Astrocyte (in vitro differentiated cells and primary cell): Measurements from ENCODE around the gene CIDEA. TPM values are rescaled to one million over a fixed set of nuclear protein-coding genes. Genes with fewer than 3 reads are reported as not detected.

Experiments
- DNase-seq: peaks from one replicate; pipeline ENCODE4 v3.0.0-alpha.2; 2010; ENCODE audit warnings: low read depth
- FAIRE-seq: peaks from 2 replicates; lab custom pipeline; 2011; peaks lifted over from hg19 to GRCh38; lab: Jason Lieb, UNC
- H2AFZ ChIP-seq: 2 replicates; pipeline ENCODE4 v1.6.0; 2012; ENCODE audit warnings: low read depth, low read length, inconsistent platforms
- H3K27ac ChIP-seq: 2 replicates; pipeline ENCODE4 v1.5.1; 2011; ENCODE audit warnings: low read depth, low read length, inconsistent platforms
- H3K27me3 ChIP-seq: 2 replicates; pipeline ENCODE4 v1.6.0; 2011; ENCODE audit warnings: low read length, inconsistent platforms; ENCODE audit not compliant: insufficient read depth
- H3K36me3 ChIP-seq: 2 replicates; pipeline ENCODE4 v1.5.1; 2011; ENCODE audit warnings: low read length, inconsistent platforms; ENCODE audit not compliant: insufficient read depth
- H3K4me1 ChIP-seq: 2 replicates; pipeline ENCODE4 v1.5.1; 2011; ENCODE audit warnings: low read length, inconsistent platforms; ENCODE audit not compliant: insufficient read depth
- H3K4me2 ChIP-seq: 2 replicates; pipeline ENCODE4 v1.6.0; 2012; ENCODE audit warnings: low read length, inconsistent platforms
- H3K4me3 ChIP-seq: 2 replicates; pipeline ENCODE4 v1.5.1; 2011; ENCODE audit warnings: low read depth, mild to moderate bottlenecking, low read length, inconsistent platforms; ENCODE audit not compliant: insufficient read depth
- H3K79me2 ChIP-seq: 2 replicates; pipeline ENCODE4 v1.6.0; 2012; ENCODE audit warnings: mild to moderate bottlenecking, low read length, inconsistent platforms; ENCODE audit not compliant: insufficient read depth
- H3K9ac ChIP-seq: 2 replicates; pipeline ENCODE4 v1.6.0; 2012; ENCODE audit warnings: mild to moderate bottlenecking, low read length, inconsistent platforms
- H3K9me3 ChIP-seq: 2 replicates; pipeline ENCODE4 v1.5.1; 2012; ENCODE audit warnings: low read depth, mild to moderate bottlenecking, low read length, inconsistent platforms; ENCODE audit not compliant: insufficient read depth
- H4K20me1 ChIP-seq: 2 replicates; pipeline ENCODE4 v1.6.0; 2012; ENCODE audit warnings: low read length, inconsistent platforms; ENCODE audit not compliant: insufficient read depth
- H3K27ac Mint-ChIP-seq: one replicate; pipeline ENCODE4 v1.8.0; 2021; ENCODE audit warnings: mild to moderate bottlenecking, mixed read lengths; ENCODE audit not compliant: unreplicated experiment
- H3K27me3 Mint-ChIP-seq: one replicate; pipeline ENCODE4 v1.8.0; 2021; ENCODE audit warnings: low read depth, mixed read lengths; ENCODE audit not compliant: unreplicated experiment
- H3K36me3 Mint-ChIP-seq: one replicate; pipeline ENCODE4 v1.8.0; 2021; ENCODE audit warnings: low read depth, mixed read lengths; ENCODE audit not compliant: unreplicated experiment
- H3K4me1 Mint-ChIP-seq: one replicate; pipeline ENCODE4 v1.8.0; 2021; ENCODE audit warnings: low read depth, mixed read lengths; ENCODE audit not compliant: unreplicated experiment
- H3K4me3 Mint-ChIP-seq: one replicate; pipeline ENCODE4 v1.8.0; 2021; ENCODE audit warnings: mild to moderate bottlenecking, moderate library complexity, mixed read lengths; ENCODE audit not compliant: unreplicated experiment
- H3K9me3 Mint-ChIP-seq: one replicate; pipeline ENCODE4 v1.8.0; 2021; ENCODE audit warnings: mild to moderate bottlenecking, mixed read lengths; ENCODE audit not compliant: unreplicated experiment
- EZH2 ChIP-seq: IDR thresholded peaks from 2 replicates; pipeline ENCODE4 v1.6.1; 2012; ENCODE audit warnings: mild to moderate bottlenecking, low read length, inconsistent platforms; ENCODE audit not compliant: insufficient read depth
- total RNA-seq: library from RNA; stranded (reverse); gene quantifications from 2 replicates; pipeline ENCODE4 v1.2.1, GENCODE V29; 2021
- TF ChIP-seq, protein P1 (sequence below): IDR thresholded peaks from 2 replicates; pipeline ENCODE4 v1.5.1; 2011; ENCODE audit warnings: low read depth, mild to moderate bottlenecking, inconsistent platforms, low read length, moderate library complexity; ENCODE audit not compliant: insufficient read depth

CIDEA gene
- total RNA-seq, 1 donor from 2014 or later, result 0.43 TPM

DNA sequence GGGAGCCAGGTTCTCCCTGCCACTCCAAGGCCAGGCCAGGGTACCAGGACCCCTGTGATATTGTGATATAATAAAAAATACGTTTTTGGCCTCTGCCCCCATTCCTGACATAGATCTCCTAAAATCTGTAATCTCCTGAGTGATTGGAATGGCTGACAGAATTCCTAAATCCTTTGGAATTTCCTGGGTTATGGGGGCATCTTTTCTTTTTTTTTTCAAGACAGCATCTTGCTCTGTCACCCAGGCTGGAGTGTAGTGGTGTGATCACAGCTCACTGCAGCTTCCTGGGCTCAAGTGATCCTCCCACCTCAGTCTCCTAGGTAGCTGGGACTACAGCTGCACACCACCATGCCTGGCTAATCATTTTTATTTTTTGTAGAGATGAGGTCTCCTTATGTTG, 27.7 kb downstream of the CIDEA start:
- Histone ChIP-seq H4K20me1 (no peaks in the 10 kb centered on the region), H3K79me2 (peaks cover 14% of the 10 kb centered on the region), H3K4me2 (peak overlapping the region; percentile 74), H3K36me3 (no peaks in the 10 kb centered on the region), H3K9ac (peak overlapping the region; percentile 73), H3K9me3 (no peaks in the 10 kb centered on the region), H2AFZ (no peak overlapping the region), H3K4me1 (peaks cover 47% of the 10 kb centered on the region), H3K27ac (peak overlapping the region; percentile 90), H3K4me3 (peak overlapping the region; percentile 27), H3K27me3 (no peaks in the 10 kb centered on the region)
- Mint-ChIP-seq H3K9me3 (no peaks in the 10 kb centered on the region), H3K27ac (peak overlapping the region; percentile 96), H3K36me3 (no peaks in the 10 kb centered on the region), H3K4me1 (peaks cover 40% of the 10 kb centered on the region), H3K27me3 (no peaks in the 10 kb centered on the region), H3K4me3 (peak overlapping the region; percentile 20)
- DNase-seq (no peak), FAIRE-seq (no peak)
- no peak for TF ChIP-seq EZH2
- TF ChIP-seq, protein P1, sequence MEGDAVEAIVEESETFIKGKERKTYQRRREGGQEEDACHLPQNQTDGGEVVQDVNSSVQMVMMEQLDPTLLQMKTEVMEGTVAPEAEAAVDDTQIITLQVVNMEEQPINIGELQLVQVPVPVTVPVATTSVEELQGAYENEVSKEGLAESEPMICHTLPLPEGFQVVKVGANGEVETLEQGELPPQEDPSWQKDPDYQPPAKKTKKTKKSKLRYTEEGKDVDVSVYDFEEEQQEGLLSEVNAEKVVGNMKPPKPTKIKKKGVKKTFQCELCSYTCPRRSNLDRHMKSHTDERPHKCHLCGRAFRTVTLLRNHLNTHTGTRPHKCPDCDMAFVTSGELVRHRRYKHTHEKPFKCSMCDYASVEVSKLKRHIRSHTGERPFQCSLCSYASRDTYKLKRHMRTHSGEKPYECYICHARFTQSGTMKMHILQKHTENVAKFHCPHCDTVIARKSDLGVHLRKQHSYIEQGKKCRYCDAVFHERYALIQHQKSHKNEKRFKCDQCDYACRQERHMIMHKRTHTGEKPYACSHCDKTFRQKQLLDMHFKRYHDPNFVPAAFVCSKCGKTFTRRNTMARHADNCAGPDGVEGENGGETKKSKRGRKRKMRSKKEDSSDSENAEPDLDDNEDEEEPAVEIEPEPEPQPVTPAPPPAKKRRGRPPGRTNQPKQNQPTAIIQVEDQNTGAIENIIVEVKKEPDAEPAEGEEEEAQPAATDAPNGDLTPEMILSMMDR, result no peak

DNA sequence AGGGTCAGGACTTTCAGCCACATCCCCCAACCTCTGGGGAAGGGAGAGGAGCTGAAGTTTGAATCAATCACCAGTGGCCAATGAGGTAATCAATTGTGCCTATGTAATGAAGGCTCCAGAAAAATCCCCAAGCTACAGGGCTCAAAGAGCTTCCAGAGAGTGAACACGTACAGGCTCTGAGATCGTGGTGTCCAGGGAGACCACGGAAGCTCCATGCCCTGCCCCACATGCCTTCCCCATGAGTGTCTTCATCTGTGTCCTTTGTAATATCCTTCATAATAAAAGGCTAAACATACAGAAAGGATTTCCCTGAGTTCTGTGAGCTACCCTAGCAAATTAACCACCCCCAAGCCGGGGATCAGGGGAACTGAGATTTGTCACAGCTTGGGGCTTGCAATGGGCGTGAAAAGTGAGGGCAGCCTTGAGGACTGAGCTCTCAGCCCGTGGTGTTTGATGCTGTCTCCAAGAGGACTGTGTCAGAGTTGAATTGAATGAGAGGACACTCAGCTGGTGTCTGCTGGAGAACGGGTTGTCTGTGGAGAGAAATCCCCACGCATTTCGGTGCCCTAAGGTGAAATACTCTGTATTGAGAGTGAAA, 28.4 kb downstream of the CIDEA start:
- no peaks in the 10 kb centered on the region for H3K9me3 ChIP-seq
- Mint-ChIP-seq H3K36me3 (no peaks in the 10 kb centered on the region), H3K4me1 (peaks cover 36% of the 10 kb centered on the region), H3K27ac (peak overlapping the region; percentile 96), H3K27me3 (no peaks in the 10 kb centered on the region), H3K9me3 (no peaks in the 10 kb centered on the region), H3K4me3 (no peak overlapping the region)
- H3K27ac ChIP-seq, result peak overlapping the region; percentile 90
- H2AFZ ChIP-seq, result peak overlapping the region; percentile 43
- peak overlapping the region; percentile 73 for H3K9ac ChIP-seq
- no peaks in the 10 kb centered on the region for H3K27me3 ChIP-seq
- no peak for TF ChIP-seq EZH2
- TF ChIP-seq, protein P1, result no peak
- H3K4me2 ChIP-seq, result peak overlapping the region; percentile 74
- H4K20me1 ChIP-seq, result no peaks in the 10 kb centered on the region
- peaks cover 52% of the 10 kb centered on the region for H3K4me1 ChIP-seq
- peak; percentile 93 for FAIRE-seq
- H3K36me3 ChIP-seq, result no peaks in the 10 kb centered on the region
- DNase-seq, result peak; percentile 92
- peaks cover 14% of the 10 kb centered on the region for H3K79me2 ChIP-seq
- peak overlapping the region; percentile 27 for H3K4me3 ChIP-seq

DNA sequence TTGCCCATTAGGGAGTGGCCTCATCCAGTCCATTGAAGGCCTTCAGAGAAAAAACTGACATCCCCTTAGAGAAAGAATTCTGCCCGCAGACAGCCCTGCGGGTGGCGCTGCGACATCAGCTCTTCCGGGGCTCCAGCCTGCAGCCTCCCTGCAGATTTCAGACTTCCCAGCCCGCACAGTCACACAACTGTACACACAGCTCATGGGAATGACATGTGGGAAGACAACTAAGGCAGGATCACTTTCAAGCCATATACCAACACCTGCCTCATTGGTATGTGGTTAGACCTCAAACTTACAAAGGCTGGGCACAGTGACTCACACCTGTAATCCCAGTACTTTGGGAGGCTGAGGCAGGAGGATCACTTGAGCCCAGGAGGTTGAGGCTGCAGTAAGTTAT, 29.1 kb downstream of the CIDEA start:
- Histone ChIP-seq H3K27me3 (no peaks in the 10 kb centered on the region), H3K4me1 (peaks cover 55% of the 10 kb centered on the region), H3K4me3 (no peak overlapping the region), H3K27ac (peak overlapping the region; percentile 90), H4K20me1 (no peaks in the 10 kb centered on the region), H3K9ac (peak overlapping the region; percentile 73), H2AFZ (no peak overlapping the region), H3K36me3 (no peaks in the 10 kb centered on the region), H3K79me2 (peaks cover 11% of the 10 kb centered on the region), H3K4me2 (peak overlapping the region; percentile 74), H3K9me3 (no peaks in the 10 kb centered on the region)
- H3K4me1 Mint-ChIP-seq, result peaks cover 31% of the 10 kb centered on the region
- H3K27me3 Mint-ChIP-seq, result no peaks in the 10 kb centered on the region
- H3K4me3 Mint-ChIP-seq, result no peak overlapping the region
- H3K27ac Mint-ChIP-seq, result peak overlapping the region; percentile 96
- no peaks in the 10 kb centered on the region for H3K36me3 Mint-ChIP-seq
- FAIRE-seq, result no peak
- TF ChIP-seq EZH2, result no peak
- TF ChIP-seq, protein P1, result no peak
- H3K9me3 Mint-ChIP-seq, result no peaks in the 10 kb centered on the region
- DNase-seq, result peak; percentile 69
